Fibroblast of peridontal ligament (primary cell): ENCODE results near the gene TCOF1.

Experiments
- DNase-seq: peaks from one replicate; pipeline ENCODE4 v3.0.0-alpha.2; 2010; ENCODE audit errors: extremely low read depth

TCOF1 gene

DNA sequence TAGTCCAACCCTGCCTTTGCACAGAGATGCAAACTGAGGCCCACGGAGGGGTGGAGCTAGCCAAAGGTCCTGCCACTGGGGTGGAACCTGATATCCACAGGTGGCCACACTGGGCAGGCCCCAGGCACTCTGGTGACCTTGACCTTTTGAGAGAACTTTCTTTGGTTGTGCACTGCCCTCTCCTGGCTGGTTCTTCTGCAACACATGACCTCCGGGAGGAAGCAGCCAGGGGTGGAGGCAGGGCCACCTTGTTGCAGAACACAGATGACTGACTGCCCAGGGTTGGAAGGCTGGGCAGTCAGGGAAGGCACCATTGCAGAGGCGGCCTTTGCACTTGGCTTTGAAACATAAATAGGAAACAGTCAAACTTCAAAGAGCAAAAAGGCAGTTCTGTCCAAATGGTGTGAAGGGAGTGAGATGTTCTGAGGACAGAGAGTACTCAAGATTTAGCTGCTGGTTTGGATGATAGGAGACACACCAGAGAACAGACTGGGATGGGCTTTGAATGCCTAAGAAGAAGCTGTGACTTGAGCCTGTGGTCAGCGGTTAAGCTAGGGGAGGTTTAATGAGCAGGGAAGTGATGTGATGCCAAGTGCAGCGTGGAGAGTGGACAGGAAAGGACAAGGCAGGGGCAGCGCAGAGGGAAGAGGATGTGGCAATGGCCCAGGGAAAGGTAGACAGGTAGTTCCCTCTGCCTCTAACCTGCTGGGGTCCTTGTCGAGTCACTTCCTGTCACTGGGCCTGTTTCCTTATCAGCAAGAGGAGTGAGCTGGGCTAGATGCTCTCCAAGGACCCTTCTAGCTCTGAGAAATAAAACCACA, 6.8 kb upstream of the TCOF1 start:
- DNase-seq = peak; percentile 72

GRCh38 chr5:150352244-150353031, 5.1 kb upstream of the TCOF1 start:
- DNase-seq = no peak

- no peak for DNase-seq
These were observed 4.3 kb upstream of the TCOF1 start for GRCh38 chr5:150353032-150353675.

GRCh38 chr5:150355791-150356190, 1.7 kb upstream of the TCOF1 start:
- DNase-seq = no peak

DNA sequence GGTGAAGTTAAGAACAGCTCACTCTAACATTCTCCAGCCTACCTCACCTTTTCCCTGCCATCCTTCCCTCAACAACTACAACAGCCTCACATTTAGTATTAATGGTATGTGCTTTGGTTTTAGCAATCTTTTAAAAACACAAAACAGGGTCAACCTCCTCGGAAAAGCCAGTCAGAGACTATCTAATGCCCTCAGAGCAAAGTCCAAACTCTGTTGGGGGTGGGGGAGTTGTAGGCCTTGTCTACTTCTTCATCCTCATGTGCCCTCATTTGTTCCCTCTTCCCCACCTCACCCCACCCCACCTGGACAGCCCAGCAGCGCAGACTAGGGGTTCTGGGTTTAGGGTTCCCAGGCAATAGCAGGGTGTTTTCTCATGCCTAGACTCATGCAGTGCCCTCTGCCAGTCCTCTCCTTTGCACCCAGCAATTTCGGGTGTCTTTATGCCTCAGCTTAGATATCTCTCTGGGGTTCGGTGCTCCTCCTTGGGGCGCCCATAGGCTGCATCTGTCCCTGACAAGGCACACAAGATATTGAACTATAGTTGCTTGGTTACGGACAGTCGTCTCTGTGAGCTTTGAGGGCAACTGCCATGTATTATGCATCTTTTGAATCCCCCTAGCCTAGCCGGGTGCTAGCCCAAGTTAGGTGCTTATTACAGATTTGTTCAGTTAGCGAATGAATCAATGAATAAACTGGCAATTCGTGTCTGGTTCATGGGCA, 762 bp upstream of the TCOF1 start:
- DNase-seq = no peak

- DNase-seq = no peak
These were observed 981 bp downstream of the TCOF1 start for GRCh38 chr5:150358261-150359095.

GRCh38 chr5:150361301-150361700, 3.8 kb downstream of the TCOF1 start:
- no peak for DNase-seq

DNA sequence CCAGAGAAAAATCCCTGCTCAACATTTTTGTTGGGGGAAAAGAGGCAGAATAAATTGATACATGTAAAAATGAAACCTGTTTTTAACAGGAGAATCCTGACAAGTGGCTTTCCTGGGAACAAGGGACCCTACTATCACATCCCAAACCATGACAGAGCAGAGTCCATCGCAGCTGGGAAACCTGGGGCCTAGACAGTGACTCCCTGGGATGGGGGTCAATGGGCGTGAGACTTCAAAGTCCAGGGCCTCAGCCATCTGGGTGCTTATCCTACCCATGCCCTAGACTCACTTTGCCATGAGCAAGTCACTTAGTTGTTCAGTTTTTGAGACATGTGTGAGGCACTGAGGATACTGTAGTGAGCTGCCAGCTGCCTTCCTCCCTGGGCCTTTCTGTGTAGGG, 5.7 kb downstream of the TCOF1 start:
- DNase-seq = no peak

GRCh38 chr5:150364004-150364403, 6.5 kb downstream of the TCOF1 start:
- DNase-seq = no peak

DNA sequence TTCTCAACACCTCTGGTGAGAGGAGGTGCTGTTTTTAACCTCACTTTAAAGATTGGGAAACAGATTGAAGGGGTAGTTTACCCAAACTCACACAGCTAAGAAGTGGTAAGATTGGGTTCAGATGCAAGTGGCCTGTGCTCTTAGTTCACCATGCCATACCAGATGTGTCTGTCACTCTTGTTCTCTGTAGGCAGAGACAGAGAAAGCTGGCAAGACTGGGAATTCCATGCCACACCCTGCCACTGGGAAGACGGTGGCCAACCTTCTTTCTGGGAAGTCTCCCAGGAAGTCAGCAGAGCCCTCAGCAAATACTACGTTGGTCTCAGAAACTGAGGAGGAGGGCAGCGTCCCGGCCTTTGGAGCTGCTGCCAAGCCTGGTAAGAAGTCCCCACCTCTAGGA, 11.0 kb downstream of the TCOF1 start:
- DNase-seq = no peak

- no peak for DNase-seq
These were observed 15.1 kb downstream of the TCOF1 start for GRCh38 chr5:150372639-150373038.

GRCh38 chr5:150374651-150375050, 17.2 kb downstream of the TCOF1 start:
- no peak for DNase-seq

GRCh38 chr5:150376799-150377771, 19.6 kb downstream of the TCOF1 start:
- peak; percentile 62 for DNase-seq

DNA sequence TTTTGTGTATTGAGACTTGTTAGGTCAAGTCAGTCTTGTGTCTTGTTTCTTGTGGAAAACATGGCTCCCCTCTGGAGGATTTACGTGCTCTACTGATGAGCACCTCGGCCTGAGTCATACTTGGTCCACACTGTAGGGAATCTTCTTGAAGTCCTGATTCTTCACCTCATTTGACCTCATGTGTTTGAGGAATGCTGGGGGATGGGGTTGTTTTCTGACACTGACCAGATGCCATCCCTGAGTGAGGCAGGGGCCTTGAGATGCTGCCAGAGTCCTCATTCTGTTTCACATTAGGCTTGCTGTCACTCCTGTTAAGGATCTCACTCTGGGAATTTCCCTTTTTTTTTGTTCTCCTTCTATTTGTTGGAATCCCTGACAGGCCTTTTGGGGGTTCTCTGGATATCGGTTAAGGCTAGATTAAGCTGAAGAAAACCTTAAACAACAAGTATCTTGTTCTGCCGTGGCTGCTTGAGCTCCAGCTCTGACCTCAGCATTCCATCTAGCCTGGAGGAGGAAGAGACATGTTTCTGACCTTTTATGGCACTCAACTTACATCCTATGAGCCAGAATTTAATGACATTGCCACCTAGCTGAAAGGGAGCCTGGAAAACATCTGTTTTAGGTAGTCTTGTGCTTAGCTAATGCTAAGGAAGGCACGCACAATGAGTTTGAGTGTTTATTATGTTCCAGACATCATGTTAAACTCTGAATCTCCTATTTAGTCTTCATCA, 20.6 kb downstream of the TCOF1 start:
- peak; percentile 84 for DNase-seq

GRCh38 chr5:150384701-150385100, 27.2 kb downstream of the TCOF1 start:
- no peak for DNase-seq

- DNase-seq = no peak
These were observed 28.7 kb downstream of the TCOF1 start for GRCh38 chr5:150386024-150386855.

DNA sequence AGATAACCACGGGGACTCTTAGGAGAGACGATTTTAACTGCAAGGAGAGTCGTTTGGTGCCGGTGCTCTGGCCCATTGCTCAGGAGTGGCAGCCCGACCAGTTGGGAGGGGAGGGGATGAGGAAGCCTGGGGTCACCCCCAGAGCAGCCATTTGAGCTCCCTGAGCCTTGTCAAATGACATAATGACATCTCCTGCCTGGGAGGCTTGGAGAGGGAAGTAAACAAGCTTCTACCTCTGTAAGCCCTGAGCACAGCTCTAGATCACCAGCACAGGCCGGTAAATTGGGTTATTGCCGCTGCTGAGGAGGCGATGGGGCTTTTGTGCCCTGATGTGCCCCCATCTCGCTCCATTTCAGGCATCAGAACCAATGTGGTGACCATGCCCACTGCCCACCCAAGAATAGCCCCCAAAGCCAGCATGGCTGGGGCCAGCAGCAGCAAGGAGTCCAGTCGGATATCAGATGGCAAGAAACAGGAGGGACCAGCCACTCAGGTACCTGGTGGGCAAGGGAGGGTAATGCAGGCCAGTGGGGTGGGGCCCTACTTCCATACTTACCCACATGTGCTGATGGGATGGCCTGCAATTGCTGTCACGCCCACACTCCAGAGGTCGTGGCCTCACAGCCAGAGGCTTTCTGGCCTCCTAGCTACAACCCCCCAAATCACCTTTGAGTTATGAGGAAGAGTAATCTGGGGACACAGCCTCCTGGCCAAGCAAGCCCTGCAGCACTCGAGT, 32.2 kb downstream of the TCOF1 start:
- no peak for DNase-seq
